ENCODE results near the gene EXOC8. TPM values are rescaled to one million over a fixed set of nuclear protein-coding genes. Genes with fewer than 3 reads are reported as not detected.

EXOC8 gene
- polyA plus RNA-seq, 4 donors, result 3.2 to 13.7 (median 4.7) TPM

DNA sequence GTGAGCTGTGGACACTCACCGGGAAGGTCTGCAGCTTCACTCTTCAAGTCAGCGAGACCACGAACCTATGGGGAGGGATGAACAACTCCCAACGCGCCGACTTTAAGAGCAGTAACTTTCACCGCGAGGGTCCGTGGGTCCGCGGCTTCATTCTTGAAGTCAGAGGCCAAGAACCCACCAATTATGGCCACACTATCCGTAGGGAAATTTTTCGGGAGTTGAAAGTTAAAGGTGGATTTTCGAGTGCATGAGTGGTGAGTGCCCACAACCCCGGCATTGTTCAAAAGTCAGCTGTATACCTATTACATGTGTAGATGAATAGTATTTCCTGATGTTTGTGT is 19.7 kb downstream of the EXOC8 start:
- DNase-seq (no peak), FAIRE-seq (no peak)
- Histone ChIP-seq H3K36me3 (ENCODE audit: control insufficient read depth in 3 of 3, insufficient read depth in 2 of 3, low read depth in 1 of 3, low read length in 3 of 3) (no peaks in the 10 kb centered on the region), H3K4me1 (ENCODE audit: control insufficient read depth in 3 of 3, insufficient read depth in 2 of 3, low read depth in 1 of 3, low read length in 2 of 3) (no peaks in the 10 kb centered on the region), H3K27me3 (ENCODE audit: control insufficient read depth in 3 of 3, insufficient read depth in 3 of 3, low read length in 3 of 3) (no peaks in the 10 kb centered on the region), H3K4me3 (ENCODE audit: low read depth in 1 of 3, low read length in 3 of 3) (no peak overlapping the region), H3K9me3 (ENCODE audit: control insufficient read depth in 2 of 2, insufficient read depth in 1 of 2, low read depth in 1 of 2, low read length in 1 of 2) (peaks cover 0 to 2% of the 10 kb centered on the region in 2 donors), H3K27ac (ENCODE audit: low read depth in 1 of 3, low read length in 2 of 3) (no peak overlapping the region)
- 95 to 96% (median 96%) methylated on average over 15 of the region's 15 CpGs for WGBS, 3 donors

DNA sequence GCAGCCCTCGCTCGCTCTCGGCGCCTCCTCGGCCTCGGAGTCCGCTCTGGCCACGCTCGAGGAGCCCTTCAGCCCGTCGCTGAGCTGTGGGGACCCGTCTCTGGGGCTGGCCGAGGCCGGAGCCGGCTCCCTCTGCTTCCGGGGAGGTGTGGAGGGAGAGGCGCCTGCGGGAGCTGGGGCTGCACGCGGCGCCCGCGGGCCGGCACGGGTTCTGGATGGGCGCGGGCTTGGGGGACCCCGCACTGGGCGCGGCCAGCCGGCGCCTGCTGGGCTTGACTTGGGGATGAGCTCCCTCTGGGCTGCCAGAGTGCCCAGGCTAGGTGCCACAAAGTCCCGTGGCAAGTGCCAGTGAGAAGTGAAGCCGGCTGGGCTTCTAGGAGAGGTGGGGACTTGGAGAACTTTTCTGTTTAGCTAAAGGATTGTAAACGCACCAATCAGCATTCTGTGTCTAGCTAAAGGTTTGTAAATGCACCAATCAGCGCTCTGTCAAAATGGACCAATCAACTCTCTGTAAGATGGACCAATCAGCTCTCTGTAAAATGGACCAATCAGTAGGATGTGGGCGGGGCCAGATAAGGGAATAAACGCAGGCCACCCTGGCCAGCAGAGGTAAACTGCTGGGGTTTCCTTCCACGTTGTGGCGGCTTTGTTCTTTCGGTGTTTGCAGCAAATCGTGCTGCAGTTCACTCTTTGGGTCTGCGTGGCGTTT is 20.2 kb downstream of the EXOC8 start:
- Histone ChIP-seq H3K4me3 (ENCODE audit: low read depth in 1 of 3, low read length in 3 of 3) (no peak overlapping the region), H3K9me3 (ENCODE audit: control insufficient read depth in 2 of 2, insufficient read depth in 1 of 2, low read depth in 1 of 2, low read length in 1 of 2) (peaks cover 0 to 2% of the 10 kb centered on the region in 2 donors), H3K27me3 (ENCODE audit: control insufficient read depth in 3 of 3, insufficient read depth in 3 of 3, low read length in 3 of 3) (no peaks in the 10 kb centered on the region), H3K4me1 (ENCODE audit: control insufficient read depth in 3 of 3, insufficient read depth in 2 of 3, low read depth in 1 of 3, low read length in 2 of 3) (no peaks in the 10 kb centered on the region), H3K36me3 (ENCODE audit: control insufficient read depth in 3 of 3, insufficient read depth in 2 of 3, low read depth in 1 of 3, low read length in 3 of 3) (no peaks in the 10 kb centered on the region), H3K27ac (ENCODE audit: low read depth in 1 of 3, low read length in 2 of 3) (no peak overlapping the region)
- 94 to 95% (median 94%) methylated on average over 44 of the region's 44 CpGs for WGBS, 3 donors
- DNase-seq (no peak), FAIRE-seq (no peak)

DNA sequence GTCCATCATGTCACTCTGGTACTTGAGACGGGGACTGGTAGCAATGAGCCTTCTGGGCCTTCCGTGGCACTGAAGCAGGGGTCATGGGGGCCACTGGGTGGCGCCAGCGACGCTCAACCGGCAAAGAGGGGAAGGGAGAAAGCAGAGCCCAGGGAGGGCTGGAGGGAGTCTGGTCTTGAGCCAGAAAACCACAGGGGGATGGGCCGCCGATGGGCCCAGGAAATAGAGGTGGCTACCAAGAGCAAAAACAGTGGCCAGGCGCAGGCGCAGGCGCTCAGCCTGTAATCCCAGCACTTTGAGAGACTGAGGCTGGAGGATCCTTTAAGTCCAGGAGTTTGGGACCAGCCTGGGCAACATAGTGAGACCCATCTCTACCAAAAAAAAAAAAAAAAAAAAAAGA is 21.8 kb downstream of the EXOC8 start:
- H3K27me3 ChIP-seq (ENCODE audit: control insufficient read depth in 3 of 3, insufficient read depth in 3 of 3, low read length in 3 of 3), result no peaks in the 10 kb centered on the region
- DNase-seq (peak; percentile 31 to 53), FAIRE-seq (no peak)
- no peak overlapping the region for H3K4me3 ChIP-seq (ENCODE audit: low read depth in 1 of 3, low read length in 3 of 3)
- no peaks in the 10 kb centered on the region for H3K36me3 ChIP-seq (ENCODE audit: control insufficient read depth in 3 of 3, insufficient read depth in 2 of 3, low read depth in 1 of 3, low read length in 3 of 3)
- H3K4me1 ChIP-seq (ENCODE audit: control insufficient read depth in 3 of 3, insufficient read depth in 2 of 3, low read depth in 1 of 3, low read length in 2 of 3), result no peaks in the 10 kb centered on the region
- H3K9me3 ChIP-seq (ENCODE audit: control insufficient read depth in 2 of 2, insufficient read depth in 1 of 2, low read depth in 1 of 2, low read length in 1 of 2), result peaks cover 0 to 2% of the 10 kb centered on the region in 2 donors
- H3K27ac ChIP-seq (ENCODE audit: low read depth in 1 of 3, low read length in 2 of 3), result no peak overlapping the region
- 38 to 53% (median 46%) methylated on average over 10 to 11 of the region's 11 CpGs for WGBS, 3 donors

DNA sequence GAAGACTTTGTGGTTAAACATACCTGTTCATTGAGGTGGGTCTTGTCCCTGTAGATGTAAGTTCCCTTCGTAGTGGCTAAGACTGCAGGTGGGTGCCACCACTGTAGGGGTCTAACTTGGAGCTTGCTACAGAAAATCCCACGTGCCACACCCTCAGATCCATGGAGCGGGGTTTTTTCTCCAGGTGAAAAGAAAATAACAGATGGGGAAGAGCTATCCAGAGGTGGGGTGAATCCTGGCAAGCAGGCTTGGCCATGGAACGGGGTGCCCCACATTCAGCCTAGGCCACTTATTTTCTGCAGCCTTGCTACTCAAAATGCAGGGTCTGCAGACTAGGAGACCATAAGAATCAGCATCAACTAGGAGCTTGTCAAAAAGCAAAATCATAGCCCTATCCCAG is 24.0 kb downstream of the EXOC8 start:
- Histone ChIP-seq H3K4me1 (ENCODE audit: control insufficient read depth in 3 of 3, insufficient read depth in 2 of 3, low read depth in 1 of 3, low read length in 2 of 3) (no peaks in the 10 kb centered on the region), H3K9me3 (ENCODE audit: control insufficient read depth in 2 of 2, insufficient read depth in 1 of 2, low read depth in 1 of 2, low read length in 1 of 2) (peaks cover 0 to 2% of the 10 kb centered on the region in 2 donors), H3K4me3 (ENCODE audit: low read depth in 1 of 3, low read length in 3 of 3) (no peak overlapping the region), H3K27ac (ENCODE audit: low read depth in 1 of 3, low read length in 2 of 3) (no peak overlapping the region), H3K36me3 (ENCODE audit: control insufficient read depth in 3 of 3, insufficient read depth in 2 of 3, low read depth in 1 of 3, low read length in 3 of 3) (no peaks in the 10 kb centered on the region), H3K27me3 (ENCODE audit: control insufficient read depth in 3 of 3, insufficient read depth in 3 of 3, low read length in 3 of 3) (no peaks in the 10 kb centered on the region)
- WGBS, 3 donors, result 72 to 91% (median 83%) methylated on average over 4 of the region's 4 CpGs
- DNase-seq (no peak), FAIRE-seq (no peak)

DNA sequence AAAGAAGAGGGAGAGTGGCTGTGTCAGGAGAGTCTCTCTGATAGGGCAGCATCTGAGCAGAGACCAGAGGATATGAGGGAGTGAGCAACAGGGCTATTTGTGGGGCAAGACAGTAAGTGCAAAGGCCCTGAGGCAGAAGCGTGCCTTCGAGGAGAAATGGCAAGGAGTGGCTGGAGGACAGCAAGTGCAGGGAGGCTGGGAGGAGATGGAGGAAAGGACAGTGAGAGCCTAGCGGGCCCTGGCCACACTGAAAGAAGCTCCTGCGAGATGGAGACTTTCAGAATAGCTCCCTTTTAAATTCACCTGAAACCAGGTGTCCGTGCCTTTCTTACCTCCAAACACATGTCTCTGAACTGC is 25.2 kb downstream of the EXOC8 start:
- no peaks in the 10 kb centered on the region for H3K4me1 ChIP-seq (ENCODE audit: control insufficient read depth in 3 of 3, insufficient read depth in 2 of 3, low read depth in 1 of 3, low read length in 2 of 3)
- H3K9me3 ChIP-seq (ENCODE audit: control insufficient read depth in 2 of 2, insufficient read depth in 1 of 2, low read depth in 1 of 2, low read length in 1 of 2), result no peaks in the 10 kb centered on the region
- H3K27me3 ChIP-seq (ENCODE audit: control insufficient read depth in 3 of 3, insufficient read depth in 3 of 3, low read length in 3 of 3), result no peaks in the 10 kb centered on the region
- no peak overlapping the region for H3K4me3 ChIP-seq (ENCODE audit: low read depth in 1 of 3, low read length in 3 of 3)
- no peak for FAIRE-seq
- no peak overlapping the region for H3K27ac ChIP-seq (ENCODE audit: low read depth in 1 of 3, low read length in 2 of 3)
- DNase-seq, result no peak
- no peaks in the 10 kb centered on the region for H3K36me3 ChIP-seq (ENCODE audit: control insufficient read depth in 3 of 3, insufficient read depth in 2 of 3, low read depth in 1 of 3, low read length in 3 of 3)
- 85 to 91% (median 87%) methylated on average over 5 of the region's 5 CpGs for WGBS, 3 donors

DNA sequence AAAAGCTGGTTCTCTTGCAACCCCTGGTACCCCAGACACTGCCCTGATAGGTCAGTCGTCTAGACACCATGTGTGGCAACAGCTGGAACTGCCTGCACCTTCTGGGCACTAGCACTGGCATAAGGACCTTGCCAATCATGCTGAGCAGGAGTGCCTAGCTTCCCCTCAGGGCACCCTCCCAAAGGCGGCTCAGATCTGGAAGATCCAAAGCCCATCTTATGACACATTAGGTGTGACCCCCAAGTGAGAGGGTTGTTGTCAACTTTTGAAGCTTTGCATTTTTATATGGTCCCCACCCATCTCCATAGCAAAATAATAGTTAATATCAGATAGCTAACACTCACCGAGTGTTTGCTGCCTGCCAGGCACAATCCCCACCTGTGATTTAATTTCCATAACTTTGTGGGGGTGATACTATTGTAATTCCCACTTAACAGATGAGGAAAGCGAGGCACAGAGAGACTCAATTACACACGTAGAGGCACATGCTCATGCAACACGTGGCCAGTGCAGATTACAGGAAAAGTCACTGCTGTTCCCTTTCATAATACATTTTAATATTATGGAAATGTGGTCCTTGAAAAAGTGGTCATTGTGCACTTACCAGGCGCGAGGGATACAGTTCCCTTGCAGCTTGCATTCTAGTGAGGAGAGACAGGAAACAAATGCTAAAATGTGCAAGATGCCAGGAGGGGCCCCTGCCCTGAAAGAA is 25.8 kb downstream of the EXOC8 start:
- 80 to 82% (median 81%) methylated on average over 8 of the region's 8 CpGs for WGBS, 3 donors
- no peak for DNase-seq

DNA sequence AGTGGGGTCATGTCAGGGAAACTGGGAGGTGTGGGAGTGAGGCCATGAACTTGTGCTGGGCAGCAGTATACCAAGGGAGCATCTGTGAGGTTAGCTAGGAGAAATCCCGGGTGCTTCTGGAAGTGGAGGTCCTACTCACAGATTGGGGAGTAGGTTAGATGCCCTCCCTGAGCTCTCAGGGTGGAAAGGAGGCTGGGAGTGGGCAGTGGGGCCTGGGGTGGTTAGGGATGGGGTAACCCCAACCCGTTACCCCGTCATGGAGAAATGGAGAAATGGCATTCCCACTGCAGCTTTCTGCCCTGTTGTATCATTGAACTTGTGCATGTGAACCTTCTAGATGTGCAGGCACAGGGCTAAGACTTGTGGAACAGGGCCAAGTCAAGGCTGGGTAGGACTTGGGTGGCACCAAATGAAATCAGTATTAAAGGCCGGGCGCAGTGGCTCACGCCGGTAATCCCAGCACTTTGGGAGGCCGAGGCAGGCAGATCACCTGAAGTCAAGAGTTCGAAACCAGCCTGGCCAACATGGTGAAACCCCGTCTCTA is 27.2 kb downstream of the EXOC8 start:
- DNase-seq (no peak), FAIRE-seq (no peak)
- Histone ChIP-seq H3K36me3 (ENCODE audit: control insufficient read depth in 3 of 3, insufficient read depth in 2 of 3, low read depth in 1 of 3, low read length in 3 of 3) (no peaks in the 10 kb centered on the region), H3K27me3 (ENCODE audit: control insufficient read depth in 3 of 3, insufficient read depth in 3 of 3, low read length in 3 of 3) (no peaks in the 10 kb centered on the region), H3K9me3 (ENCODE audit: control insufficient read depth in 2 of 2, insufficient read depth in 1 of 2, low read depth in 1 of 2, low read length in 1 of 2) (no peaks in the 10 kb centered on the region), H3K27ac (ENCODE audit: low read depth in 1 of 3, low read length in 2 of 3) (no peak overlapping the region), H3K4me3 (ENCODE audit: low read depth in 1 of 3, low read length in 3 of 3) (no peak overlapping the region), H3K4me1 (ENCODE audit: control insufficient read depth in 3 of 3, insufficient read depth in 2 of 3, low read depth in 1 of 3, low read length in 2 of 3) (no peaks in the 10 kb centered on the region)
- WGBS, 3 donors, result 92 to 97% (median 94%) methylated on average over 10 of the region's 10 CpGs

More for the DNA sequence above, 25.8 kb downstream of the EXOC8 start:
- no peaks in the 10 kb centered on the region for H3K4me1 ChIP-seq (ENCODE audit: control insufficient read depth in 3 of 3, insufficient read depth in 2 of 3, low read depth in 1 of 3, low read length in 2 of 3)
- no peak overlapping the region for H3K27ac ChIP-seq (ENCODE audit: low read depth in 1 of 3, low read length in 2 of 3)
- no peak overlapping the region for H3K4me3 ChIP-seq (ENCODE audit: low read depth in 1 of 3, low read length in 3 of 3)
- no peak for FAIRE-seq
- no peaks in the 10 kb centered on the region for H3K27me3 ChIP-seq (ENCODE audit: control insufficient read depth in 3 of 3, insufficient read depth in 3 of 3, low read length in 3 of 3)
- no peaks in the 10 kb centered on the region for H3K36me3 ChIP-seq (ENCODE audit: control insufficient read depth in 3 of 3, insufficient read depth in 2 of 3, low read depth in 1 of 3, low read length in 3 of 3)
- no peaks in the 10 kb centered on the region for H3K9me3 ChIP-seq (ENCODE audit: control insufficient read depth in 2 of 2, insufficient read depth in 1 of 2, low read depth in 1 of 2, low read length in 1 of 2)

DNA sequence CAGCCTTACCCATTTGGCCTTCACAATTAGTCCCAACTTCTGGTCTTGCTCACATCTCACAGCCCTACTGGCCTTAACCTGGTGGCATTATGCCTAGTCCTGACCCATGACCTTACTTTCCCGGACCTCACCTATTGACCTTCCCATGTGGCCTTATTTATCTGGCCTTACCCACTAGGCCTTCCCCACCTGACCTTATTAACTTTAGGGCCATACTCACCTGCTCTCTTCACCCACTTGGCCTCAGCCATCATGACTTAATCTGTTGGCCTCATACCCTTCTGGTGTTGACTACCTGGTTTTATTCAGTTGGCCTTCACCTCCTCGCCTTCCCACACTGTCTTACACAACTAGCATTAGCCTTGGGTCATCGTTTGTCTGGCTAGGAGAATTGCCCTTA is 35.7 kb downstream of the EXOC8 start:
- no peaks in the 10 kb centered on the region for H3K27me3 ChIP-seq (ENCODE audit: control insufficient read depth in 3 of 3, insufficient read depth in 3 of 3, low read length in 3 of 3)
- FAIRE-seq (no peak), DNase-seq (no peak)
- H3K27ac ChIP-seq (ENCODE audit: low read depth in 1 of 3, low read length in 2 of 3), result no peak overlapping the region
- H3K9me3 ChIP-seq (ENCODE audit: control insufficient read depth in 2 of 2, insufficient read depth in 1 of 2, low read depth in 1 of 2, low read length in 1 of 2), result no peaks in the 10 kb centered on the region
- no peaks in the 10 kb centered on the region for H3K4me1 ChIP-seq (ENCODE audit: control insufficient read depth in 3 of 3, insufficient read depth in 2 of 3, low read depth in 1 of 3, low read length in 2 of 3)
- WGBS, 3 donors, result 93 to 96% (median 94%) methylated on average over 3 of the region's 3 CpGs
- no peaks in the 10 kb centered on the region for H3K36me3 ChIP-seq (ENCODE audit: control insufficient read depth in 3 of 3, insufficient read depth in 2 of 3, low read depth in 1 of 3, low read length in 3 of 3)
- H3K4me3 ChIP-seq (ENCODE audit: low read depth in 1 of 3, low read length in 3 of 3), result no peak overlapping the region
